Mucosa of rectum (tissue), 2 donors: Measurements from ENCODE around the gene CELA1.
"Not testable (repeated sequence)": the region's sequence is repeated elsewhere in the genome, so short reads cannot be mapped to it uniquely, and the experiment has no call there.

ENCODE experiments used
- H3K27ac ChIP-seq, 2 donors: one replicate each; pipeline ENCODE4 v1.7.0; 2013; ENCODE audit warnings: inconsistent platforms in 2 of 2, low read depth in 2 of 2, low read length in 2 of 2
- H3K27me3 ChIP-seq, 2 donors: one replicate each; pipeline ENCODE4 v1.7.0; 2013; ENCODE audit warnings: low read length in 2 of 2; ENCODE audit not compliant: control insufficient read depth in 2 of 2, insufficient read depth in 2 of 2
- H3K36me3 ChIP-seq, 2 donors: one replicate each; pipeline ENCODE4 v1.7.0; 2013; ENCODE audit warnings: low read length in 2 of 2; ENCODE audit not compliant: control insufficient read depth in 2 of 2, insufficient read depth in 2 of 2
- H3K4me1 ChIP-seq, 2 donors: one replicate each; pipeline ENCODE4 v1.7.0; 2013; ENCODE audit warnings: low read length in 2 of 2, mild to moderate bottlenecking in 1 of 2; ENCODE audit not compliant: control insufficient read depth in 2 of 2, insufficient read depth in 2 of 2
- H3K4me3 ChIP-seq, 2 donors: one replicate each; pipeline ENCODE4 v1.7.0; 2013; ENCODE audit warnings: low read length in 2 of 2
- H3K9ac ChIP-seq, 2 donors: one replicate each; pipeline ENCODE4 v1.7.0; 2013; ENCODE audit warnings: low read length in 2 of 2, low read depth in 1 of 2, mild to moderate bottlenecking in 1 of 2
- H3K9me3 ChIP-seq, 2 donors: one replicate each; pipeline ENCODE4 v1.7.0; 2013; ENCODE audit warnings: low read length in 2 of 2; ENCODE audit not compliant: control insufficient read depth in 2 of 2
- donor health status: healthy.
- donor health status: Normal muscosa, but diverticular disease.

CELA1 gene

DNA sequence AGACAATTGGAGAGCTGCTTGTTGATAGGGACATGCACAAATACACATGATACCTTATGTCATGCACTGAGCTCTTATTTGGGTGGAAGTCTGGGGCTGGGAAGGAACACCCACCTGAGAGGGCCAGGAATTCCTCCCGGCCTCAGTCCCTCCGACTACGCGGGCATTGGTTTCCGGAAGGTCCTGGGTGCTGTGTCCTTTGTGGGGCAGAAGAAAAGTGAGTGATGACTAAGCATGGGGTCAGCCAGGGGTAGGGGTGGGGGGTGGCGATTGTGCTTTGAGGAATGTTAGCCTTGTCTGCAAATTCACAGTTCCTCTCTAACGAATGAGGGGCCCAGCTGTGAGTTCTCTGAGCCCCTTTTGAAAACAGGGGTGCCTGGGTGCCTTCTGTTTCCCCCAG, 798 bp downstream of the CELA1 start:
- H3K4me1 ChIP-seq: peaks cover 0 to 5% of the 10 kb centered on the region in 2 donors
- no peak overlapping the region for H3K27ac ChIP-seq
- H3K27me3 ChIP-seq: no peaks in the 10 kb centered on the region
- H3K36me3 ChIP-seq: no peaks in the 10 kb centered on the region
- H3K9ac ChIP-seq: no peak overlapping the region
- no peak overlapping the region for H3K4me3 ChIP-seq
- H3K9me3 ChIP-seq: no peaks in the 10 kb centered on the region

DNA sequence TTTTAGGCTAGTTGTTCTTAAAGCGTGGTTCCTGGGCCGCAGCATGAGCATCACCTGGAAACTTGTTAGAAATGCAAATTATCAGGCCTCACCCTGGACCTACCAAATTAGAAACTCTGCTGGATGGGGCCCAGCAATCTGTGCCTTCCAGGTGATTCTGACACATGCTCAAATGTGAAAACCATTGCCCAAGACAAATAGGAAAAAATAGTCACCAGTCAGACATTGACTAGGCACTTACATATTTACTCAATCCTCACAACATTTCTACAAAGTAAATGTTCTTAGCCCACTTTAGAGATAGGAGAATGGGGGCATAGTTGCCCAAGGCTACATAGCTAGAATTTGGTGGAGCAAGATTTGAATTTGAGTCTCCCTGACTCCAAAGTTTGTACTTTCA, 3.3 kb downstream of the CELA1 start:
- Histone ChIP-seq H3K9ac (no peak overlapping the region), H3K9me3 (no peaks in the 10 kb centered on the region), H3K27me3 (no peaks in the 10 kb centered on the region), H3K4me3 (no peak overlapping the region), H3K36me3 (no peaks in the 10 kb centered on the region), H3K4me1 (peaks cover 0 to 5% of the 10 kb centered on the region in 2 donors), H3K27ac (no peak overlapping the region)

DNA sequence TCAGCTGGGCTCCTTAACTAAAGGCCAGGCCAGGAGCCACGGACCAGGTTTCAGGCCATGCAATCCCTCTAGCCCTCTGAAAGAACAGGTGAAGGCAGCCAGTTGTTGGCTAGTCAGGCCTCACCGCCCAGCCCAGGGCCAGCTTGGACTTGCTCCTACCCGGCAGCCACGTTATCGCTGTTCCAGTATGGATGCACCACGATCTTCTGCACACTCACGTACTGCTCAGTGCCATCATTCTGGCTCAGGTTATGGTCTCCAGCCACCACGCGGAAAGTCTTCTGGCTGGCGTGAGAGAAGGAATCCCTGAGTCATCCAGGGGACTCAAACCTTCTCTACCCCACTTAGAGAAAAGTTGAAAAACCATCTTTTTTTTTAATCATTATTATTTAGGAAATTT, 4.1 kb downstream of the CELA1 start:
- Histone ChIP-seq H3K4me1 (peaks cover 0 to 5% of the 10 kb centered on the region in 2 donors), H3K9me3 (no peaks in the 10 kb centered on the region), H3K9ac (no peak overlapping the region), H3K27ac (no peak overlapping the region), H3K36me3 (no peaks in the 10 kb centered on the region), H3K27me3 (no peaks in the 10 kb centered on the region), H3K4me3 (no peak overlapping the region)

DNA sequence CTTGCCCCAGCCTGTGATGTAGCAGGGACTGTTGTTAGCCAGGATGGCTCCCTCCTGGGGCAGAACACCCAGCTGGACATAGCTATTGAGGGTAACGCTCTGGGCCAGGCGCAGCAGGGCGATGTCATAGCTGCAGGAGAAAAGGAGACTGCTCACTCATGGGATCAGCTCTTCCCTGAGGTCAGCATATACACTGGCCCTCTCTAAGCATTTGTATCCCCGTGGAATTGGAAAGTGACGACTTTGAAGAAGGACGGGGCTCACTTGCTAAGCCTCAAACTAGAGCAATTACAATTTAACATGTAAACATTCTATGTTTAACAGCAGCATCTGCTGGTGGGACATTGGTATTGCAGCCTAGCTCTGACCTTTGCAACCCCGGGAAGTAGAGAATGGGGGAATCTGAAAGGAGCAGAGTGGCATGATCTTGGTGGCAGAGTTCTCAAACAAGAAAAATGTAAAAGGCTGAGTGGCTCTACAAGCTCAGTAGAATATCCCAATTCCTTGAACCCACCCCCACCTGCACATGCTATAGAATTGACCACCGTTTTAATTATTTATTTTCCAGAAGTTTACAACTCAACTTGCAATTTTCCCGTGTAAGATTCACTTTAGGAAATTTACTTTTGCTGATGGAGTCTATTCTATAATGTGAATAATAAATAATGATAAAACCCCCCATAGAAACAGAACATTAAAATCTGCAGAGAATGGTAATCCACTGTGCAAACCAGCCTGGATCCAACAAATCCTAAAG, 5.0 kb downstream of the CELA1 start:
- Histone ChIP-seq H3K9me3 (no peaks in the 10 kb centered on the region), H3K36me3 (no peaks in the 10 kb centered on the region), H3K27ac (no peak overlapping the region), H3K9ac (peak overlapping the region in 1 of 2 donors; percentile 40), H3K4me1 (peaks cover 0 to 5% of the 10 kb centered on the region in 2 donors), H3K4me3 (peak overlapping the region; percentile 57 to 61), H3K27me3 (no peaks in the 10 kb centered on the region)

DNA sequence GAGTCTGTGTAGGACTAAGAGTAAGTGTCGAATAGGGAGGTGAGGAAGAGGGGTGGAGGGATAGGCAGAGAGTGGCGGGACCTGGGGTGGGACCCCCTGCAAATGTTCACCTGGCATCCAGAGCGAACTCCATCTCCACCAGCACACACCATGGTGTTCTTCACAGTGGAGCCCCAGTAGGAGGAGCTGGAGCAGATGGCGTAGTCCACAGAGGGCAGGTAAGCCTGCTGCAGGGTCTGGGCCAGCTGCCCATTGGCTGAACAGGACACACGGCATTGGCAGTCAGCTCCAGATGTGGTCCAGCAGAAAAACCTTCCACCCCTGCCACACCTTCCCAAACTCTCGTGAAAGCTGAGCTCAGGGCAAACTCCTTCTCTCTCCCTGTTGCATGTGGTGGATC, 6.7 kb downstream of the CELA1 start:
- Histone ChIP-seq H3K9me3 (no peaks in the 10 kb centered on the region), H3K36me3 (no peaks in the 10 kb centered on the region), H3K9ac (peak overlapping the region in 1 of 2 donors; percentile 14), H3K4me3 (no peak overlapping the region), H3K27ac (no peak overlapping the region), H3K27me3 (no peaks in the 10 kb centered on the region), H3K4me1 (peaks cover 2 to 9% of the 10 kb centered on the region in 2 donors)

DNA sequence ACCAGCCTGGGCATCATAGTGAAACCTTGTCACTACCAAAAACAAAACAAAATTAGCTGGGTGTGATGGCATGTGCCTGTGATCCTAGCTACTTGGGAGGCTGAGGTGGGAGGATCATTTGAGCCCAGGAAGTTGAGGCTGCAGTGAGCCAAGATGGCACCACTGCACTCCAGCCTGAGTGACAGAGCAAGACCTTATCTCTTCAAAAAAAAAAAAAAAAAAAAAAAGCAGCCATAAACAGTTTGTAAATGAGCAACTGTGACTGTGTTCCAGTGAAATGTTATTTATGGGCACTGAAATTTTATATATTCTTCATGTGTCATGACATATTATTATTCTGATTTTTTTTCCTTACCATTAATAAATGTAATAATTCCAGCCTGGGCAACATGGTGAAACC, 9.1 kb downstream of the CELA1 start:
- not testable (repeated sequence) for H3K36me3 ChIP-seq, H3K9me3 ChIP-seq, H3K27me3 ChIP-seq, H3K4me3 ChIP-seq, H3K27ac ChIP-seq, H3K9ac ChIP-seq
- peaks cover 15% of the 10 kb centered on the region in 2 donors for H3K4me1 ChIP-seq

DNA sequence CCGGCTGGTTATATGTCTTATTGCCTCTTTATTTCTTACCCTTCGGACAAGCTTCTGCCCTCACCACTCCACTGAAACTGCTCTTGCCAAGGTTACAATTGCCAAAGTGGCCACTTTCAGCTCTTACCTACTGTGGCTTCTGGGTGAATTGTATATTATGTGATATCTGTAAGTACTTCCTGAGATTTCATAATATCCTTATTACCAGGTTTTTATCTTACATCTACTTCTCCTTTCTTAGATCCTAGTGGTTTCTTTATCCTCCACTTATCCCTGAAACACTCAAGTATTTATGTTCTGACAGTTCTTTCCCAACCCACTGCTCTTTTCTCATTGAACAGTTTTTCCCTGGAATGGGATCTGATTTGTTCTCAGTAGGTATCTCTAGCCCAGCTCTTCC, 10.5 kb downstream of the CELA1 start:
- Histone ChIP-seq H3K4me1 (peaks cover 11 to 18% of the 10 kb centered on the region in 2 donors), H3K9ac (no peak overlapping the region), H3K27me3 (no peaks in the 10 kb centered on the region), H3K27ac (no peak overlapping the region), H3K4me3 (no peak overlapping the region), H3K36me3 (no peaks in the 10 kb centered on the region), H3K9me3 (no peaks in the 10 kb centered on the region)

DNA sequence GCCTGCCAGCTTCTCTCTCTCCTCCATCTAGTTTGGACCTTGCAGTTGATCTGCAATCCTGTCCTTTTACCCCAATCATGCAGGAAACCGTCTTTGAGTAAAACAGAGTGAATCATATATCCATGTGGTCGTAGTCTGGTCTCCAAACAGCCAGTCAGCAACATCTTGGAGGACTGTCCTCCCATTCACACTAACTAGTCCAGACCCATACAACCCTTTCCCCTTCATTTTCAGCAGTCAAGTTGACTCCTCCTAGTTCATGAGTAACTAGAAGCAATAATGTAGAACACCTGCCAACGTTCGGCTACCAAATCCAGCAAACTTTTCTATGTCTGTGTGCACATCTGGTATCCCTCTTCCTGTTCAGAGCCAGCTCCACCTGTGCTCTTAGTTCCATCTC, 11.7 kb downstream of the CELA1 start:
- no peaks in the 10 kb centered on the region for H3K36me3 ChIP-seq
- H3K27ac ChIP-seq: peak overlapping the region; percentile 58 to 60
- peaks cover 11 to 18% of the 10 kb centered on the region in 2 donors for H3K4me1 ChIP-seq
- H3K4me3 ChIP-seq: no peak overlapping the region
- H3K9me3 ChIP-seq: no peaks in the 10 kb centered on the region
- H3K27me3 ChIP-seq: no peaks in the 10 kb centered on the region
- no peak overlapping the region for H3K9ac ChIP-seq

DNA sequence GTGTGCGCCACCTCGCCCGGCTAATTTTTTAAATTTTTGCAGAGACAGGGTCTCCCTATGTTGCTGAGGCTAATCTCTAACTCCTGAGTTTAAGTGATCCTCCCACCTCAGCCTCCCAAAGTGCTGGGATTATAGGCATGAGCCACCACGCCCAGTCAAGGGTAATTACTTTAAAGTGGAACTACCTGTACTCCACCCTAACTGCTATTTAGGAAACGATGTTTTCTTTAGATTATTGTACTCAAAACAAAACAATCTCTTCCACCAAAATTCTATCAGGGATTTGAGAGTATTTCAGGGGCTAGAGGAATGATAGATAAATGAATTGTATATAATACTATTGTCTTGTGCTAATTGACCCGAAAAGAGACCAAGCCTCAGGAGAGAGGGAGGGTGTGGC, 12.9 kb downstream of the CELA1 start:
- Histone ChIP-seq H3K9me3 (no peaks in the 10 kb centered on the region), H3K4me1 (peaks cover 17 to 23% of the 10 kb centered on the region in 2 donors), H3K27me3 (no peaks in the 10 kb centered on the region), H3K4me3 (no peak overlapping the region), H3K36me3 (no peaks in the 10 kb centered on the region), H3K9ac (no peak overlapping the region), H3K27ac (peak overlapping the region; percentile 56 to 63)

DNA sequence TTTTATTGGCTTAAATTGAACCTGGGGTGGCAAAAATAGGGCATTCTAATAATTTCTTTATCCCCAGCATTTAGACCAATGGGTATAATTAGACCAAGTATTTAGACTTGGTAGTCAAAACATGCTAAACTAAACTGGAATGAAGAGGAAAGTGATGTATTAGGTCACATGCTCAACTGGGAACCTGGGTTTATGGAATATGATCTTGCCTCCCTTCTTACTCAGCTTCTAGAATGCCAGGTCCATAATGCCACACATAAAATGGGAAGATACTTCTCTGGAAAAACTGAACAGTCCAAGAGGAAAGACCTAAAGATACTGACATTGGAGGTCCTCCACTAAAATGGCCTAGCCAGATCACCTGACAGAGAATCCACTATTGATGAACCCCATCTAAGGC, 16.3 kb downstream of the CELA1 start:
- no peaks in the 10 kb centered on the region for H3K27me3 ChIP-seq
- no peak overlapping the region for H3K4me3 ChIP-seq
- H3K36me3 ChIP-seq: no peaks in the 10 kb centered on the region
- no peak overlapping the region for H3K9ac ChIP-seq
- no peaks in the 10 kb centered on the region for H3K9me3 ChIP-seq
- H3K27ac ChIP-seq: no peak overlapping the region
- peaks cover 21 to 36% of the 10 kb centered on the region in 2 donors for H3K4me1 ChIP-seq
